Calu3 (cell line): Measurements from ENCODE around the gene TNFRSF9. TPM values are rescaled to one million over a fixed set of nuclear protein-coding genes. Genes with fewer than 3 reads are reported as not detected.

Experiments
- BruUV-seq: library from RNA; stranded (reverse); fragments of 400-500 nt; replicated peaks from 2 replicates; lab custom pipeline; 2021; lab: Mats Ljungman, UMichigan
- CTCF ChIA-PET: fragments of 300-600 bp; sonication (Branson Sonifier 250); formaldehyde crosslinking; loops from one replicate; lab custom pipeline; 2022; ENCODE audit warnings: antibody characterized with exemption; lab: Charles Lee
- DNase-seq: peaks from one replicate; pipeline ENCODE4 v3.0.0; 2022
- H3K27ac Mint-ChIP-seq: one replicate; pipeline ENCODE4 v1.8.0; 2022; ENCODE audit warnings: mixed read lengths; ENCODE audit not compliant: unreplicated experiment
- H3K27me3 Mint-ChIP-seq: one replicate; pipeline ENCODE4 v1.8.0; 2022; ENCODE audit warnings: mixed read lengths; ENCODE audit not compliant: unreplicated experiment
- H3K36me3 Mint-ChIP-seq: one replicate; pipeline ENCODE4 v1.8.0; 2022; ENCODE audit warnings: mild to moderate bottlenecking, moderate library complexity, mixed read lengths; ENCODE audit not compliant: insufficient read depth, unreplicated experiment
- H3K4me1 Mint-ChIP-seq: one replicate; pipeline ENCODE4 v1.8.0; 2022; ENCODE audit warnings: mild to moderate bottlenecking, low read depth, mixed read lengths; ENCODE audit not compliant: unreplicated experiment
- H3K4me3 Mint-ChIP-seq: one replicate; pipeline ENCODE4 v1.8.0; 2022; ENCODE audit warnings: mild to moderate bottlenecking, low read depth, moderate library complexity, mixed read lengths; ENCODE audit not compliant: unreplicated experiment
- H3K9me3 Mint-ChIP-seq: one replicate; pipeline ENCODE4 v1.8.0; 2022; ENCODE audit warnings: low read depth, mixed read lengths; ENCODE audit not compliant: unreplicated experiment
- intact Hi-C: fragments of 100-400 bp; cut with micrococcal nuclease; formaldehyde crosslinking; loops from one replicate; pipeline ENCODE4 v1.10.0; 2022; ENCODE audit not compliant: unreplicated experiment
- total RNA-seq: library from RNA; stranded (reverse); gene quantifications from 2 replicates; pipeline ENCODE4 v1.2.3, GENCODE V29; 2022
- TF ChIP-seq, protein P1 (sequence below): fragments of 200-600 bp; IDR thresholded peaks from one replicate; pipeline ENCODE4 v1.8.0; 2022; ENCODE audit warnings: antibody characterized with exemption; ENCODE audit not compliant: unreplicated experiment

The TNFRSF9 gene
- total RNA-seq, 1 experiment from 2014 or later, result 0.42 TPM

DNA sequence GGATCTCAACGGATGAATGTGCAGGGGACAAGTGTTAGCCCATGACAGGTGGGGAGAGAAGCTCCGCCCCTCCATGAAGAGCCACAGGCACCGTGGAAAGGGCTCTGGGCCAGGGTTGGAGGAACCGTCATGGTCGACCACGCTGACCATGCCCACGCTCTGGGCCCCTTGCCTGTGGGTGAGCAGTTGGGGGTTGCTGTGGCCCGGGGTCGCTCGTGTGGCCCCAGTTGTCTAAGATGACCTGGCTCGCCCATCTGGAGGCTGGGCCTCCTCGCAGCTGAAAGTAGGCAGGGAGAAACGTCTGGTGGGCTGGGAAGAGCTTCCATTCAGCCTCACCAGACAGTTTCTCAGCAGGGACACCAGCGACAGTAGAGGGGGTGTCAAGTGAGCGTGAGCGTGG lies 74.7 kb downstream of the TNFRSF9 start:
- no peaks in the 10 kb centered on the region for H3K4me1 Mint-ChIP-seq
- no peaks in the 10 kb centered on the region for H3K27me3 Mint-ChIP-seq
- H3K9me3 Mint-ChIP-seq, result no peaks in the 10 kb centered on the region
- no peak overlapping the region for H3K4me3 Mint-ChIP-seq
- no peak for DNase-seq
- H3K27ac Mint-ChIP-seq, result no peak overlapping the region
- H3K36me3 Mint-ChIP-seq, result no peaks in the 10 kb centered on the region
- TF ChIP-seq, protein P1, sequence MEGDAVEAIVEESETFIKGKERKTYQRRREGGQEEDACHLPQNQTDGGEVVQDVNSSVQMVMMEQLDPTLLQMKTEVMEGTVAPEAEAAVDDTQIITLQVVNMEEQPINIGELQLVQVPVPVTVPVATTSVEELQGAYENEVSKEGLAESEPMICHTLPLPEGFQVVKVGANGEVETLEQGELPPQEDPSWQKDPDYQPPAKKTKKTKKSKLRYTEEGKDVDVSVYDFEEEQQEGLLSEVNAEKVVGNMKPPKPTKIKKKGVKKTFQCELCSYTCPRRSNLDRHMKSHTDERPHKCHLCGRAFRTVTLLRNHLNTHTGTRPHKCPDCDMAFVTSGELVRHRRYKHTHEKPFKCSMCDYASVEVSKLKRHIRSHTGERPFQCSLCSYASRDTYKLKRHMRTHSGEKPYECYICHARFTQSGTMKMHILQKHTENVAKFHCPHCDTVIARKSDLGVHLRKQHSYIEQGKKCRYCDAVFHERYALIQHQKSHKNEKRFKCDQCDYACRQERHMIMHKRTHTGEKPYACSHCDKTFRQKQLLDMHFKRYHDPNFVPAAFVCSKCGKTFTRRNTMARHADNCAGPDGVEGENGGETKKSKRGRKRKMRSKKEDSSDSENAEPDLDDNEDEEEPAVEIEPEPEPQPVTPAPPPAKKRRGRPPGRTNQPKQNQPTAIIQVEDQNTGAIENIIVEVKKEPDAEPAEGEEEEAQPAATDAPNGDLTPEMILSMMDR, result no peak
- CTCF ChIA-PET, result interaction anchor here (0.6 kb wide), 1 partner anchor 21 kb away, joined by 5 read pairs; no protein-coding TSS in a partner anchor
- no TSS peak for BruUV-seq
- intact Hi-C loops, result no loop called here

Other genes starting within 250 kb of the TNFRSF9 start
- 57.8 and 65.9 TPM in 2 replicates for gene VAMP3, start 169.5 kb downstream of the TNFRSF9 start, total RNA-seq
- gene PER3, start 156.5 kb downstream of the TNFRSF9 start, total RNA-seq, result 3.7 and 3.8 TPM in 2 replicates
- not detected in 2 replicates for gene UTS2, start 87.8 kb downstream of the TNFRSF9 start, total RNA-seq
- 207 and 209 TPM in 2 replicates for gene PARK7, start 20.9 kb upstream of the TNFRSF9 start, total RNA-seq
- 74.9 and 83.0 TPM in 2 replicates for gene ERRFI1, start 85.5 kb upstream of the TNFRSF9 start, total RNA-seq